CD4-positive, alpha-beta T cell treated with Interferon alpha-2 for 1 hour (primary cell): ENCODE results near the gene NEUROG2.
"Not testable (repeated sequence)": the region's sequence is repeated elsewhere in the genome, so short reads cannot be mapped to it uniquely, and the experiment has no call there.

Source experiments
- DNase-seq, 2 donors: peaks; one replicate each; pipeline ENCODE4 v3.0.0-alpha.2; 2020 to 2022

NEUROG2 gene

DNA sequence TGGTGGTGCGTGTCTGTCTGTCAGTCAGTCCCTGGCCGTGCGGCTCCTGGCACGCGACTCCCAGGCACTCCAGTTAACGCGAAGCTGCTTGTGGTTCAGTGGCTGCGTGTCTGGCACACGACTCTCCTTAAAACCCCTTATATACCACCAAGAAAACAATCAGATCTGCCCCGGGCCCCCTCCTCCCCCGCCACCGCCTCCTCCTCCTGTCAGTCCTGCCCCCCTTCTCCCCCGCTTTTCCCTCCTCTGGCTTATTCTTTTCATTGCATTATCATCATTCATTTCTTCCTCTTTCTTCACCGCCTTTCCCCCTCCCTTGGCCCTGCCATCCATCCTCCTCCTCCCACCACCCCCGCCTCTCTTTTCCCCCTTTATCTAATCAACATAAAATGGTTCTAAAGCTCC, at the start of gene NEUROG2:
Gene NEUROG2, minus strand, starts transcription at position 115 of the 405 bp plus-strand sequence. CDS start 705 bp downstream, outside the sequence.
- no peak for DNase-seq

DNA sequence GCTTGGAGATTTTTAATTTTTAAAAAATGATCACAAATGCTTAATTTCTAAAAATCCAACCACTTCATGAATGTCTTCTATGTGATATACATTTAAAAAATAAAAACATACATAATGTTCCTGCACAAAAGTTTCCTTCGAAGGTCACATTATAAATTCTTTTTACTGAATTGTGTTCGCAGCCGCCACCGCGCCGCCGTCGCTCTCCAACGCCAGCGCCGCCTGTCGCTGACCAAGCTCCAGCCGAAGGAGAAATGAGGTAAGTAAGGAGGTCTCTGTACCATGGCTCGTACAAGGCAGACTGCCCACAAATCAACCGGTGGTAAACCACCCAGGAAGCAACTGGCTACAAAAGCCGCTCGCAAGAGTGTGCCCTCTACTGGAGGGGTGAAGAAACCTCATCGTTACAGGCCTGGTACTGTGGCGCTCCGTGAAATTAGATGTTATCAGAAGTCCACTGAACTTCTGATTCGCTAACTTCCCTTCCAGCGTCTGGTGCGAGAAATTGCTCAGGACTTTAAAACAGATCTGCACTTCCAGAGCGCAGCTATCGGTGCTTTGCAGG, 48.8 kb upstream of the NEUROG2 start:
- DNase-seq: no peak

DNA sequence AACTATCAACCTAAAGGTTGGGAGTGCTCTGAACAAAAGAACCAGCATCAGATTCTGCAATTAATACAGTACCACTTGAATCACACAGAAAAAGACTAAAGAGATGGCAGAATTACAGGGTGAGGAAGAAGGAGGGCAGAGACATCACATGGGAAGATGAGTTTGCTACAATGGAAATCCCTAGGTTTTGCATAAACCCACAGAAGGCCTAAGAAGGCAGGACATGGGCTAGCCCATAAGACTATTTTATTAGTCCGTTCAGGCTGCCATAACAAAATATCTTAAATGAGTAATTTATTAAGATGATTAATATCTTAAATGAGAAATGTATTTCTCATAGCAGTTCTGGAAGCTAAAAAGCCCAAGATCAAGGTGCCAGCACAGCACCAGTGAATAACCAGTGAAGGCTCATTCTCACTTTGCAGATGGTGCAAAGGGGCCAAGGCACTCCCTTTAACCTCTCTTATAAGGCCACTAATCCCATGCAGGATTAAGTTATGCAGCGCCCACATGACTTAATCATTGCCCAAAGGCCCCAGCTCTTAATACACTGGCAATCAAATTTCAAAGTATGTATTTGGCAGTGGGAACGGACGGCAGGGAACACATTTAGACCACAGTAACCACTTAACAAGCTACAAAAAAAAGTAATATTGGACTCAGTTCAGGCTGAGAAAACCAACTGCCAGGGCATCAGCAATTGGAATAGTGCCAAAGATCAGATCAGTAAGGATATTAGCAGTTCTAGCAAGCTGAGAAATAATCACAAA, 47.6 kb upstream of the NEUROG2 start:
- no peak for DNase-seq

DNA sequence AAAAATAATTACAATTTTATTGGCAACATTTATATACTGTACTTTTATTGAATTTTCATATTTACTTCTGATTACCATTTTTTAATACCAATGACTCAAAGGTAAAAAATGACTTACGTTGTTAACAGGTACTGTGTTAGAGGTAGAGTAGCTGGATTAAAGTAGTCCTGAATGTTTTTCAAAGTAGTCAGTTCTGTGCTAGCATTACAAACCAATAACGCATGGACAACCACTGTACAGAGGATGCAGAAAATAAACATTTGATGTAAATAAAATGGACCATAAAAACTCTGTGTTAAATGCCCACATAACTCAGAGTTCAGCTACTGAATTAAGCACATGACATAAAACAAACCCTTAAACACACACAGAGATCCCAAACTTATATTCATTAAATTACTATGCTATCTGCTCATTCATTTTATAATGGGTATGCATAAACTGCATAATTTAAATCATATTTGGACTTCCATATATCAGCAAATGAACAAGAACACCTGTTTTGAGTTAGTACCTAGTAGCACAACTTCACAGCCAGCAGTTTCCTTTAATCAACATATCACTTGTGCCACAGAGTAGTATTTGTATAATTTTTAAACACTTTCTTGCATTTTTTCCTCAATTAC, 46.4 kb upstream of the NEUROG2 start:
- no peak for DNase-seq

DNA sequence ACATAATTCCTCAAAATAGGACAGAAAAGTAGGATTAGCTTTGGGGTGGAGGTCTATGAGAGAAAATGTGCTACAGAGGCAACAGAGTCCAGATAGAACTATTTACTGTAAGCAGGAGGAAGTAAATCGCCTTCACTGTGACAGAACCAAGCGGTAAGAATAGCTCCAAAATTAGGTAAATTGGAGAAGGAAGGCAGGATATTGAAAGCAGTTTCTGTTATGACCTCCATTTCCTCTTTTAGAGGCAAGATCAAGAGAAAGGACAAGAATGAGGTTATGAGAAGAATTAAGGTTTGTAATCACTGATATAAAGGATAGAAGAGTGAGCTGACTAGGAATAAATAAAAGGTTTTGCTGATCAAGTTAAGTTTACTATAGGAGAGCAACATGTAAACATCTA, 44.1 kb upstream of the NEUROG2 start:
- no peak for DNase-seq

DNA sequence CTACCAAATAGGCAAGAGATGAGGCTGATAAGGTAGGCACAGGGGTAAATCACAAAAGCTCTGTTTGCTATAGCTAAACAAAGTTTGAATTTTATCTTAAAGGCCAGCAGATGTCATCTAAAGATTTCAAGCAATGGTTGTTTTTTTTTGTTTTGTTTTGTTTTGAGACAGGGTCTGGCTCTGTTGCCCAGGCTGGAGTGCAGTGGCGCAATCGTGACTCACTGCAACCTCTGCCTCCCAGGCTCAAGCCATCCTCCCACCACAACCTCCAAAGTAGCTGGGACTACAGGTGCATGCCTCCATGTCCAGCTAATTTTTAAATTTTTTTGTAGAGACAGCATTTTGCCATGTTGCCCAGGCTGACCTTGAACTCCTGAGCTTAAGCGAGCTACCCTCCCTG, 43.1 kb upstream of the NEUROG2 start:
- no peak for DNase-seq

DNA sequence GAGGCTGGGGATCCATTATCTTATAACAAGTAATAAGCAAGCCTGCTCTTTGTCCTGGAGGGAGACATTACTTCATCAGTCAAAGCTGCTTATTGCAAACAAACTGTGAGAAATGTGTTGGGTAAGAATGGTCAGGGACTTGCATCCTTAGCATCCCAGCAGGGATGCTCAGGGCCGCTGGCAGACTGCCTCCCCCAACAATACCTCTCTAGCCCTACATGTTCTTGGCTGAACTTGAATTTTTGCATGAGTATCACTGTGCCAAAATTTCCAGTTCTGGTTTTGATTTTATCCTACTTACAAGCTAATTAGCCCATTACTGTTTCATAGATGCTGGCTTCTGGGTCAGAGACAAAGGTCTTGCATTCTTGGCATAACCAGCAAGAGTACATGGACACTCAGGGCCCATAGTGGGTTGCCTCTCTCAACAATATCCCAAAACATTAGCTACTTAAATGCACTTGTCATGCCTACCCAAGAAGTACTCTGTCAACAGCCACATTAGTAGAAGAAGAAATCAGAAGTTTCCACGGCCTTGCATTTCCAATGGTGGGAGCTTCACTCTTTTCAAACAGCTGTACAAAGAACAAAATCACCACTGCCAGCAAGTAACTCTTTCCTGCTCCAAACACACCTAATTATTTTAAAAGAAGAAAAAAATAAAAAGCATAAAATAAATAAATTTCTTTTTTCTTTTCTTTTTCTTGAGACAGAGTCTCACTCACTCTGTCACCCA, 41.9 kb upstream of the NEUROG2 start:
- DNase-seq: no peak

DNA sequence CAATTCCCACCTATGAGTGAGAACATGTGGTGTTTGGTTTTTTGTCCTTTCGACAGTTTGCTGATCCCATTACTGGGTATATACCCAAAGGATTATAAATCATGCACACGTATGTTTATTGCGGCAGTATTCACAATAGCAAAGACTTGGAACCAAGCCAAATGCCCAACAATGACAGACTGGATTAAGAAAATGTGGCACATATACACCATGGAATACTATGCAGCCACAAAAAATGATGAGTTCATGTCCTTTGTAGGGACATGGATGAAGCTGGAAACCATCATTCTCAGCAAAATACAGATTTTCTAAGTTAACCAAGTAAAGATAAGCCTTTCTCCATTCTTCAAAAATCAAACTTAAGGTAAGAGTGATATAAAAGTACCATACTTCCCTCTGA, 38.3 kb upstream of the NEUROG2 start:
- DNase-seq: not testable (repeated sequence)

DNA sequence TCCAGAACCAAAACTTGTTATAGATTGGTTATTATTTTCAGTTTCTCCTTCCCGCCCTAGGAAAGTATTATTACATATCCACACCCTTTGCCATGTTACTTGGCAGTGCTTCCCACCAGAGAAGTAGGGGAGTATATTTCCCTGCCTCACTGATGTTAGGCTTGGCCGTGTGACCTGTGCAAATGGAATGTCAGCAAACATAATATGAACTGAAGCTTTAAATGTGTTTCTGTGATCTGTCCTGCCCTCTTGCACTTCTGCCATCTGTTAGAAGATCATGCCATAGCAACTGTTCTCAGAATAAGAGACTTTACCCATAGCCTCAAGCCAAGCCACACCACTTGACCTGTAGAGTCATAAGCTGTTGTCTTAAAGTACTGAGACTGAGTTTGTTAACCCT, 36.7 kb upstream of the NEUROG2 start:
- DNase-seq: no peak

DNA sequence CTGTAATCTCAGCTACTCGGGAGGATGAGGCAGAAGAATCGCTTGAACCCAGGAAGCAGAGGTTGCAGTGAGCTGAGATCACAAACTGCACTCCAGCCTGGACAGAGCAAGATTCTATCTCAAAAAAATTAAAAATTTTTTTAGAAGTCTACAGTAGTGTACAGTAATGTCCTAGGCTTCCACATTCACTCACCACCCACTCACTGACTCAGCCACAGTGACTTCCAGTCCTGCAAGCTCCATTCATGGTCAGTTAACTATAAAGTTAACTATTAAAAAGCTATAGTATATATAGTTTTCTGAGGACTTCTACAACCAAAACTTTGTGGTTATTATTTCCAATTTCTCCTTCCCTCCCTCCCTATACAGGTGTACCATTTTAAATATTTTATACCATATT, 34.7 kb upstream of the NEUROG2 start:
- no peak for DNase-seq

DNA sequence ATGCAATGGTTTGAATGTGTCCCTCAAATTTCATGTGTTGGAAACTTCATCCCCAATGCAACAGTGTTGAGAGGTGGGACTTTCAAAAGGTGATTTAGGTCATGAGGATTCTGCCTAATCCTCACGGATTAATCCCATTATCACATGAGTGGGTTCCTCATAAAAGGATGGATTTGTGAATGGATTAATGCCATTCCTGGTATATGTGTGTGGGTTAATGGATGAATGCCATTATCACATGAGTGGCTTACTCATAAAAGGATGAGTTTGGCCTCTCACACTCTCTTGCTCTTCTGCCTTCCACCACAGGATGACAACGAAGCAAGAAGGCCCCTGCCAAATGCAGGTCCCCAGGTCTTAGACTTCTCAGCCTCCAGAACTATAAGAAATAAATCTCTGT, 30.5 kb upstream of the NEUROG2 start:
- no peak for DNase-seq

DNA sequence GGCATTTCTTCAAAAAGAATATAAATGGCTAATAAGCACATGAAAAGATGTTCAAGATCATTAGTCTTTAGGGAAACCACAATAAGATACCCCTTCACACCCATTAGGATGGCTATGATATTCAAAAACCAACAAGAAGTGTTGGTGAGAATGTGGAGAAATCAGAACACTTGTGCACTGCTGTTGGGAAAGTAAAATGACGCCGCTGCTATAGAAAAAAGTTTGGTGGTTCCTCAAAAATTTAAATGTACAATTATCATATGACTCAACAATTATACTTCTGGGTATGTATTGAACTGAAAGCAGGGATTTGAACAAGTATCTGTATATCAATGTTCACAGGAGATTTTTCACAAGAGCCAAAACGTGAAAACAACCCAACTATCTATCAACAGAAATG, 29.4 kb upstream of the NEUROG2 start:
- DNase-seq: no peak

DNA sequence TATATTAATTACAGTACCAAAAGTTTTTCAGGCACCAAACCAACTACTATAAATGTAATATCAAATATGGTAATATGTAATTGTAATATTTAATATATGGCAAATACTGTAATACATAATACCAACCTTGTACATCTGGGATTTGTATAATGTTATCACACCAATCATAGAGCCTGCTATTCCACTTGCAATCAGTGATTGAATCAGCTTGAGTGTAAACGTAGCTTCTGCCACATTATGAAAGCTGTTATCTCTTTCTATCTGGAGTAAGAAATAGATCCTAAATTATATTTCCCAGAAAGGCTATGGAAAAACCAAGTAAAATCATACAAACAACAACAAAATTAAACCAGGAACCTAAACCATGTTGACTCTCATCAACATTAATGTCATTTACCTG, 24.7 kb upstream of the NEUROG2 start:
- no peak for DNase-seq

DNA sequence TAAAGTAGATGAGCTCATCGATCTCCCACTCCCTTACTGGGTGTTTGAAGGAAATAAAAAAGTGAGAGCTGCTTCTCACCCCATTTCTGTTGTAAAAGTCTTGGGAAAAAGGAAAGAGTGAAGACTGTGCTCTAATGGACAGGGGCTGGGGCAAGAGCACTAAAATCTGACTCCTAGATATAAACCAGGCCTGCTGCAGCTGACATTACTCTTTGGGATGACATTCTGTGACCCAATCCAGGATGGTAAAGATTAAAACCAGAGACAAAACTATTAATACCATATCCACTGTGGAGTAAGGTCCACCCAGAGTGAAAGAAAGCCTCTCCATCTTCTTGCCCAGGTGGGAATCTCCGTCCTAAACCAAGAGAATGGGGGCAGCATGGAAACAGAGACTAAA, 20.1 kb upstream of the NEUROG2 start:
- no peak for DNase-seq

DNA sequence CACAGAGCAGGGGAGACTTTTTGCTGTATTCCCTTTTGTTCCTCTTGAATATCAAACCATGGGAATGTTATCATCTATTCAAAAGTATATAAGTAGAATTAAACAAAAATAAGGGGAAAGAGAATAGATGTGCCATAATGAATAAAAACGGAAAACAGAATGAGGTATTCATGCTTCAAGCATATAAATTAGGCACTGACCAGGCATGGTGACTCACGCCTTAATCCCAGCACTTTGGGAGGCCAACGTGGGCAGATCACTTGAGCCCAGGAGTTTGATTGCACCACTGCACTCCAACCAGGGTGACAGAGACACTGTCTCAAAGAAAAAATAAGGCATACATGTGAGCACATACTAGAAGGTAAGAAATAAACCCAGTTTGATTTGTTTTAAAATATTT, 16.3 kb upstream of the NEUROG2 start:
- no peak for DNase-seq

DNA sequence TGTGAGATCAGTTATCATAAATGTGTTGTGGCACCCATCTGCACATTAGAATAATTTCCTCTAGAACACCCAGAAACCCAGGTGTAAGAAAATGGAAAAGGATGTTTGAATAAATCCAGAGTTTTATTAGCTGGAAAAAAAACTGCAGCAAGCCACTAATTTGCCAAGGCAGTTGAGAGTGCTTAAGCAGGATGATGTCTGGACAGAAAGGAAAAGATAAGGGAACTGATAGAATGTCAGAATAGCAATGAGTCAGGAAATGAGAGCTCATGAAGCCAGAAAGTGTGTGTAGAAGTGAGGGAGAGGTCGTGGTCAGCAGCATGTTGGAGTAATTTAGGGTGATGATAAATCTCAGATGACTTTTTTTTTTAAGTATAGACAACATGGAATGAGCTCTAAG, 15.2 kb upstream of the NEUROG2 start:
- no peak for DNase-seq

DNA sequence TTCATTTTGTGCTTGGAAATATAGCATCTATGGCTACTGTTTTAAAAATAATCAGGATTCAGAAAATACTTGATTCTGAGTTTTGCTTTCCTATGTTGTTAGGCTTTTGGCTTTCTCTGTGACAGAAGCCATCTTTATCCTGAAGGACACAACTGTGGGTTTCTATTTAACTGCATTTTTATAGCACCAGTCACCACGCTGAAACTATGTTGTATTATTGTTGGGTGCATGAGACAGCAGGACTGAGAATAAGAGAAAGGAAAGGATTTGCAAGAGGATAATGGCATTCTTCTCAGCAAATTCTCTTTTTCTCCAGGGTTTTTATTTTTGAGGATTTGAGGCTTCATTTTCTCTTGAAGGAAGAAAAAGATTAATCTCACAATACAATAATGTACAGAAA, 10.1 kb upstream of the NEUROG2 start:
- DNase-seq: no peak

DNA sequence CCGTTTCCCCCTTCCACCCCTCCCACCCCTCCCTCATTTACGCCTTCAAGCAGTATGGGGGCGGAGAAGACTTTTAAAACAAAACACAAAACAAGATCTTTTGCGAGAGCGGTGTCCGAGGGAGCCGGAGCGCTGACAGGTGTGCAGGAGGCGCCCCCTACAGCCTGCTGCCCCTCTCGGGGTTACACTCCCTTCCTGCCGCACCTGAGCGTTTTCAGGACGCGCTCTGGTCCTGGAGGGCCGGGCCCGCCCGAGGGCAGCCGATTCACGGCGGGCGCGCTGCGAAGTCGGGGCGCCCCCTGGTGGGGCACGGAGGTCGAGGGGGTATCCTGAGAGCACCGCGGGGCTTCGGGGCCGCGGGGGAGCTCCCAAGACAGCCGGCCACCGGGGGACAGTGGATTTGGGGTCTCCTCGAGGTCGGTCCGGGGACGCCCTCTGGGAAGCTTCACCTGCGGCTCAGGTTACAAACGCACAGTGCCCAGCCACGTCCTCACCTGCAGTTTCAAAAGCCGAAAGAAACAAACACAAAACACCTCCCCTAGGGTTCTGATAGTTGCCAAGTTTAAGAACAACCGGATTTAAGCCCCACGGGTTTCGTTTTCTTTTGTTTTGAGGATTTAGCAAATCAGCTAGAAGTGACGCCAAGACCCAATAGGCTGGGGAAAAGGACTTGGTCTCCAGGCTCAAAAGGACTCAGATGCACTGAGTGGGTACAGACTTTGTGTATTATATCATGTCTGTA, 8.0 kb upstream of the NEUROG2 start:
- peak; percentile 70 to 80 for DNase-seq

DNA sequence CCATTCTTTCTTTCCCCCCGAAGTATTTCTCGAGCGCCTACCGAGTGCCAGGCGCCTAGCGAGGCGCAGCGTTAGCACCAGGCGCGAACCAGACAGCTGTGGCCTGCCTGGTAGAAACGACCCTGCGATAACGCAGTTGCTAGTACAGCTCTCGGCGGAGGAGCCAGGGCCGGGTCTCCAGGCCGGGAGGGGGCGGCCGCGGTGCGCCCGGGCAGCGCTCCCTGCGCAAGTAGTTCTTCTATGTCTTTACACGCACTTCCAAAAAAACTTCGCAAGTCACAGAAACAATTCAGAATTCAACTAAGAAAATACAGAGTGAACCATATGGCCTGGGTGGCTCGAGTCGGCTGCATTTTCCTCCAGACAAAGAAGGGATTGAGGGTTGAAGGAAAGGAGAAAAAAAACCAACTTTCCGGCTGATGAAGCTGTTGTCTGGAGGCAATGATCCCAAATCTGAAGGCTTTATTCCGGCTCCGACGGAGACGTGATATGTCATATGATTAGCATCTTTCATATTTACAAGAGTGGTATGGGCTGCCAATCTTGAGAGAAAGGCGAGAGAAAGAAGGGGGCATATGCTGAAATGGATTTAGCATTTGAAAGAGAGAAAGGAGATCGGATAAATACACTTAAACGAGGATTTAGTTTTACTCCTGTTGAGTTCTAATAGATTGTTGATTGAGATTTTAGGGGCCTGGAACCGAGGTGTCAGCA, 7.2 kb upstream of the NEUROG2 start:
- DNase-seq: peak in 1 of 2 donors; percentile 51

DNA sequence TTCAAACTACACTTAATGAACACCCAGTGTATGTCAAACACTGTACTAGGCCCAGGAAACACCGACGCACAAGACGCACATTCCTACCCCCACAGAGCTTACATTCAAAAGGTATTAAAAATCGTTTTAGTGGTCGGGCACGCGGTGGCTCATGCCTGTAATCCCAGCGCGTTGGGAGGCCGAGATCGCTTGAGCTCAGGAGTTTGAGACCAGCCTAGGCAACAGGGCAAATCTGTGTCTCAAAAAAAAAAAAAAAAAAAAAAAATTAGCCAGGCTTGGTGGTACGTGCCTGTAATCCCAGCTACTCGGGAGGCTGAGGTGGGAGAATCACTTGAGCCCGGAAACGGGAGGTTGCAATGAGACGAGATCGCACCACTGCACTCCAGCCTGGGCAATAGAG, 6.5 kb upstream of the NEUROG2 start:
- not testable (repeated sequence) for DNase-seq

DNA sequence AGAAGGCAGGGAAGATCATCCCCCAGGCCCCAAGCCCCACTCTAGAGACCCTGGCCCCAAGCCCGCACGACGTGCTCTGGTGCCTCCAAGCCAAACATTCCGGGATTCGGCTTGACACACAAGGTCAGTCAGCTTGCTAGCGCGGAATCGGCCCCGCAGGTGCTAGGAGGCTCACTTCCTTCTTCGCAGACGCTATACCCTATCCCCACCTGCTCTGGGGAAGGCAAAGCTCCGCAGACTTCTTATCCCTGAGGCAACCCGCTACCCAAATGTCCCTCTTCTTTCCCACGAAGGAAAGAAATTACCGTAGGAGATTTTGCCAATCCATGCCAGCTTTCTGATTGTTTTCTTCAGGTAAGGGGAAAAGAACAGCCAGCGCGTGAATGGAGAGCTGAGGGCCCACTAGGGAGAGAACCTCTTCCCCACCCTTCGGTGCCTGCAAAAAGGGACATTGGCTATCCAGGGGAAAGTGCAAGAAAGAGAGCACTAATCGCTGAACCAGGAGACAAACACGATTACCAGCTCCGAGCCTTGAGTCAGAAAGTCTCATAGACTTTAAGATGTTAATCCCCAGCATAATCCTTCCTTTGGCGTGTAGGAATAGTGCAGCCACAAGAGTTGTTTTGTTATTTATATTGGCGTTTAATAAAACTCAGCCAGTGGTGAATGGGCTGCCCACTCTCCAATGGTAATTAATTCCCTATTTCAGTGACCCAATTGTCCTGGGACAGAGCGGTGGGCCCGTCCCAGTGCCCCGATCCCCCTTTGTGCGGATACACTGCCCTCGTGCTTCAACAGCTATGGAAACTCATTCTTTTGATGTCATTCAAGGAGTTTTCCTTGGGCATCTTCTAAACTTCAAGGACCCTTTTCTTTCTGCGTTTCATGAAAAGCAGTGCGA, 5.4 kb upstream of the NEUROG2 start:
- DNase-seq: no peak
